ENCODE results near the gene ERMP1. TPM values are rescaled to one million over a fixed set of nuclear protein-coding genes. Genes with fewer than 3 reads are reported as not detected.

ERMP1 gene
- total RNA-seq, 2 experiments from 2014 or later, result 23.2 to 24.0 TPM

DNA sequence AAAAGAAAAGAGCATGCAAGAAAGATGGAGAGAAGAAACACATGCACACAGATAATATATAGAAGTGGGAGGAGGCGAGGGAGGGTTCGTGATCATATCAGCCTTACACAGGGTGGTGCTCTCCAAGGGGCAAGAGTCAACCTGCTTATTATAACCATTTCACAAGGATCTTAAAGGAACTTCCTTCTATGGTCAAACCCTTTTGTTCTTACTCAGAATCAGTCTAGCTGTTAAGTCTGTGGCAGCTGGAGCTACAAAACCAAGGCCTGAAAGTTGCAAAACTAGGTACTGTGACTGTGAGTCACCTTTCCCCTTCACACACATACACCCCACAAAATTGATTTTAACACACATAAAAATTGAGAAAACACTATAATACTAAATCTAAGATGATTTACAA, 18.5 kb upstream of the ERMP1 start:
- peak; percentile 66 for DNase-seq
- H3K9me3 Mint-ChIP-seq, result no peaks in the 10 kb centered on the region
- ChIA-PET POLR2A (interaction anchor here (0.6 to 1.3 kb wide), 5 partner anchors 17 to 1105 kb away, joined by 3 to 6 read pairs (median 3); partner anchors contain the start of genes ERMP1 and PLGRKT), CTCF (interaction anchor here (1.0 to 2.8 kb wide), 5 partner anchors 10 to 155 kb away, joined by 3 to 32 read pairs (median 5); partner anchors contain the start of gene ERMP1)
- intact Hi-C loops (cut with micrococcal nuclease), result loop anchor here (1.0 to 10.0 kb wide), 7 partner anchors 10 to 867 kb away; partner anchors contain the start of gene JAK2
- no peak overlapping the region for H3K4me3 Mint-ChIP-seq
- no peaks in the 10 kb centered on the region for H3K36me3 Mint-ChIP-seq
- no peaks in the 10 kb centered on the region for H3K27me3 Mint-ChIP-seq
- H3K27ac Mint-ChIP-seq, result peak overlapping the region; percentile 70
- H3K4me1 Mint-ChIP-seq (ENCODE audit: low read depth), result peaks cover 46% of the 10 kb centered on the region

- H3K27ac Mint-ChIP-seq, result no peak overlapping the region
- no peaks in the 10 kb centered on the region for H3K27me3 Mint-ChIP-seq
- H3K4me3 Mint-ChIP-seq, result no peak overlapping the region
- no peaks in the 10 kb centered on the region for H3K36me3 Mint-ChIP-seq
- H3K9me3 Mint-ChIP-seq, result no peaks in the 10 kb centered on the region
- DNase-seq, result no peak
- intact Hi-C loops (cut with micrococcal nuclease), result loop anchor here (1.0 to 10.0 kb wide), 7 partner anchors 9 to 866 kb away; partner anchors contain the start of gene JAK2
- CTCF ChIA-PET, result interaction anchor here (2.2 to 2.8 kb wide), 2 partner anchors 9 to 19 kb away, joined by 10 to 32 read pairs; partner anchors contain the start of gene ERMP1
- peaks cover 51% of the 10 kb centered on the region for H3K4me1 Mint-ChIP-seq (ENCODE audit: low read depth)
- POLR2A ChIA-PET, result interaction anchor here (0.6 to 1.3 kb wide), 3 partner anchors 16 to 413 kb away, joined by 3 to 4 read pairs (median 3); partner anchors contain the start of gene PLGRKT
Observed at GRCh38 chr9:5850724-5851122, 17.8 kb upstream of the ERMP1 start.

- intact Hi-C loops (cut with micrococcal nuclease), result no loop called here
- ChIA-PET POLR2A (no interaction called here), CTCF (interaction anchor here (0.6 to 0.9 kb wide), 3 partner anchors 15 to 721 kb away, joined by 3 to 4 read pairs (median 3); partner anchors contain the start of gene ERMP1)
- H3K27ac Mint-ChIP-seq, result no peak overlapping the region
- no peaks in the 10 kb centered on the region for H3K27me3 Mint-ChIP-seq
- no peak for DNase-seq
- H3K36me3 Mint-ChIP-seq, result no peaks in the 10 kb centered on the region
- H3K4me1 Mint-ChIP-seq (ENCODE audit: low read depth), result peaks cover 59% of the 10 kb centered on the region
- no peaks in the 10 kb centered on the region for H3K9me3 Mint-ChIP-seq
- no peak overlapping the region for H3K4me3 Mint-ChIP-seq
Observed at GRCh38 chr9:5848372-5848882, 15.5 kb upstream of the ERMP1 start.

GRCh38 chr9:5846501-5846921, 13.6 kb upstream of the ERMP1 start:
- peaks cover 57% of the 10 kb centered on the region for H3K4me1 Mint-ChIP-seq (ENCODE audit: low read depth)
- ChIA-PET POLR2A (no interaction called here), CTCF (interaction anchor here (0.6 to 0.9 kb wide), 3 partner anchors 14 to 1479 kb away, joined by 3 to 4 read pairs (median 3); partner anchors contain the start of gene ERMP1)
- no peak overlapping the region for H3K4me3 Mint-ChIP-seq
- no peak overlapping the region for H3K27ac Mint-ChIP-seq
- intact Hi-C loops (cut with micrococcal nuclease), result no loop called here
- H3K9me3 Mint-ChIP-seq, result peaks cover 4% of the 10 kb centered on the region
- H3K27me3 Mint-ChIP-seq, result no peaks in the 10 kb centered on the region
- peaks cover 4% of the 10 kb centered on the region for H3K36me3 Mint-ChIP-seq
- DNase-seq, result no peak

DNA sequence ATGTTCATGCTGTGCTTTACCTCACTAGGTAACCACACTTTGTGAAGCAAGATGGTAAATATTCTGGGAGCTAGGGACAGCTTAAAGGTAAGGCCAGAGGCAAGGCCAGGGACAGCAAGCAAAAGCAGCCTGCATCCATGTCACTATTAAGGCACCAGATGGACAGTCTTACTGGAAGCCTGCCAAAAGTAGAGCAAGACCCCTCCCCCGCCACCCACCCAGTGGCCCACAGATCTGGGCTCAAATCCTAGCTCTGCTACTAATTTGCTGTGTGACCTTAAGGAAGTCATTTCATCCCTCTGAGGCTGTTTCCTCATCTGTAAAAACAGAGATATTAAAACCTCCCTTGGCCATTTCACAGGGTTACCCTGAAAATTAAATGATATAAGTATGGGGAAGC, 13.2 kb upstream of the ERMP1 start:
- intact Hi-C loops (cut with micrococcal nuclease), result no loop called here
- peak overlapping the region; percentile 19 for H3K27ac Mint-ChIP-seq
- no peak for DNase-seq
- no peaks in the 10 kb centered on the region for H3K27me3 Mint-ChIP-seq
- peaks cover 4% of the 10 kb centered on the region for H3K36me3 Mint-ChIP-seq
- POLR2A ChIA-PET, result interaction anchor here (0.5 kb wide), 1 partner anchor 15 kb away, joined by 4 read pairs; no protein-coding TSS in a partner anchor
- peaks cover 57% of the 10 kb centered on the region for H3K4me1 Mint-ChIP-seq (ENCODE audit: low read depth)
- CTCF ChIA-PET, result interaction anchor here (0.6 to 0.9 kb wide), 3 partner anchors 13 to 1479 kb away, joined by 3 to 4 read pairs (median 3); partner anchors contain the start of gene ERMP1
- H3K9me3 Mint-ChIP-seq, result peaks cover 4% of the 10 kb centered on the region
- no peak overlapping the region for H3K4me3 Mint-ChIP-seq

DNA sequence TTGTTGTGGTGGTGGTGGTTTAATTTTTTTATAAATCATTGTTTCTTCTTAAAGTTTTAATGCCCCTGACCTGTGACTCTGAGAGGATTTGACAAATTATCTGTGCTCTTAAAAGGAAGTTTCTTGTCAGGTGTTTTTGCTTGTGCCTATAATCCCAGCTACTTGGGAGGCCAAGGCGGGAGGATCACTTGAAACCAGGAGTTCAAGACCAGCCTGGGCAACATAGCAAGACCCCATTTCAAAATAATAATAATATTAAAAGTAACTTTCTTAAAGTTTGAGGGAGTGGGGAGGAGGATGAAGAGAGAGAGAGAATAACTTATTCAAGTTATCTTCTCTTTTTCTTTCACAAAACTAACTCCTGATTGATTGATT, 12.2 kb upstream of the ERMP1 start:
- Mint-ChIP-seq H3K27me3 (no peaks in the 10 kb centered on the region), H3K36me3 (peaks cover 4% of the 10 kb centered on the region), H3K4me3 (peak overlapping the region; percentile 46), H3K27ac (peak overlapping the region; percentile 82), H3K9me3 (peaks cover 4% of the 10 kb centered on the region), H3K4me1 (ENCODE audit: low read depth) (peaks cover 51% of the 10 kb centered on the region)
- ChIA-PET POLR2A (interaction anchor here (0.7 to 1.0 kb wide), 2 partner anchors 13 to 1012 kb away, joined by 4 to 6 read pairs; no protein-coding TSS in a partner anchor), CTCF (interaction anchor here (4.8 kb wide), 1 partner anchor 12 kb away, joined by 55 read pairs; the partner anchor contains the start of gene ERMP1)
- DNase-seq, result no peak
- intact Hi-C loops (cut with micrococcal nuclease), result loop anchor here (2.0 kb wide), 1 partner anchor 76 kb away; no protein-coding TSS in a partner anchor

DNA sequence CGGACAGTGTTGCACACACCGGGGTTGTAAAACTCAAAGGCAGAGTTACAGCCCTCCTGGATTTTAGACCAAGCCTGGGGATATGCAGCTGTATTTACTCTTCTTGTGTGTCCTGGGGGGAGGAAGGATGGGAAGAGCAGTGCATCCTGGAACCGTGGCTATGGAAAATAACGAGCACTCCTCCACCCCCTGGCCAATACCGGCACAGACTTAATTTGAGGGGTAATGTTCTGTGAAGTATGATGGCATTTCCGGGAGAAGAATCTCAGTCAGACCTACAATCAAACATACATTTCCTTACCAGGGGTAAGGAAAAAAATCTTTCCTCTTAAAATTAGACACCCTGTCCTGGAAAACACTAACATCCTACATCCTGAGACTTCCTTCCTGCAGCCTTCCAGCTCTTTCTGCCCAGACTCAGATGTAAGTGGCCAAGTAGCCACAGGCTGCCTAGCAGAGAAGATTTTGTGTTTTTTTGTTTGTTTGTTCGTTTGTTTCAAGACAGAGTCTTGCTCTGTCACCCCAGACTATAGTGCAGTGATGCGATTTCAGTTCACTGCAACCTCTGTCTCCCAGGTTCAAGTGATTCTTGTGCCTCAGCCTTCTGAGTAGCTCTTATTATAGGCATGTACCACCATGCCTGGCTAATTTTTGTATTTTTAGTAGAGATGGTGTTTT, 11.0 kb upstream of the ERMP1 start:
- intact Hi-C loops (cut with micrococcal nuclease), result loop anchor here (2.0 to 5.0 kb wide), 3 partner anchors 75 to 838 kb away; a partner anchor contains a TSS
- Mint-ChIP-seq H3K27me3 (no peaks in the 10 kb centered on the region), H3K4me1 (ENCODE audit: low read depth) (peaks cover 63% of the 10 kb centered on the region), H3K36me3 (peaks cover 4% of the 10 kb centered on the region), H3K27ac (peak overlapping the region; percentile 82), H3K4me3 (peak overlapping the region; percentile 46), H3K9me3 (peaks cover 4% of the 10 kb centered on the region)
- ChIA-PET CTCF (interaction anchor here (4.8 kb wide), 1 partner anchor 11 kb away, joined by 55 read pairs; the partner anchor contains the start of gene ERMP1), POLR2A (no interaction called here)
- DNase-seq, result no peak

- H3K9me3 Mint-ChIP-seq, result peaks cover 4% of the 10 kb centered on the region
- peaks cover 4% of the 10 kb centered on the region for H3K36me3 Mint-ChIP-seq
- H3K4me1 Mint-ChIP-seq (ENCODE audit: low read depth), result peaks cover 65% of the 10 kb centered on the region
- H3K4me3 Mint-ChIP-seq, result no peak overlapping the region
- H3K27ac Mint-ChIP-seq, result peak overlapping the region; percentile 82
- ChIA-PET POLR2A (interaction anchor here (1.9 kb wide), 1 partner anchor 11 kb away, joined by 13 read pairs; the partner anchor contains the start of gene ERMP1), CTCF (interaction anchor here (4.8 kb wide), 1 partner anchor 10 kb away, joined by 55 read pairs; the partner anchor contains the start of gene ERMP1)
- no peak for DNase-seq
- no peaks in the 10 kb centered on the region for H3K27me3 Mint-ChIP-seq
- intact Hi-C loops (cut with micrococcal nuclease), result loop anchor here (1.0 to 5.0 kb wide), 3 partner anchors 10 to 839 kb away; partner anchors contain the start of gene ERMP1
Observed at GRCh38 chr9:5842929-5843793, 10.2 kb upstream of the ERMP1 start.

DNA sequence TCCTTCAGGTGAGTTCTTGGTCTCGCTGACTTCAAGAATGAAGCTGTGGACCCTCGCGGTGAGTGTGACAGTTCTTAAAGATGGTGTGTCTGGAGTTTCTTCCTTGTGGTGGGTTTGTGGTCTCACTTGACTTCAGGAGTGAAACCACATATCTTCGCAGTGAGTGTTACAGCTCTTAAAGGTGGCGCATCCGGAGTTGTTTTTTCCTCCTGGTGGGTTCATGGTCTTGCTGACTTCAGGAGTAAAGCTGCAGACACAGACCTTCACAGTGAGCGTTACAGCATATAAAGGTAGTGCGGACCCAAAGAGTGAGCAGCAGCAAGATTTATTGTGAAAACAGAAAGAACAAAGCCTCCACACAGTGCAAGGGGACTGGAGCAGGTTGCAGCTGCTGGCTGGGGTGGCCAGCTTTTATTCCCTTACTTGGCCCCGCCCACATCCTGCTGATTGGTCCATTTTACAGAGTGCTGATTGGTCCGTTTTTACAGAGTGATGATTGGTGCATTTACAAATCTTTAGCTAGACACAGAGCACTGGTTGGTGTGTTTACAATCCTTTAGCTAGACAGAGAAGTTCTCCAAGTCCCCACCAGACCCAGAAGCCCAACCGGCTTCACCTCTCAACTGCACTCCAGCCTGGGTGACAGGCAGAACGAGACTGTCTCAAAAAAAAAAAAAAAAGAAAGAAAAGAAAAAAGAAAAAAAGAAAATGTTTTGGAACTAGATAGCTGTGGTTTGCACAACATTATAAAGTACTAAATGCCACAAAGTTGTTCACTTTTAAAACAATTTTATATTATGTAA, 9.1 kb upstream of the ERMP1 start:
- ChIA-PET POLR2A (interaction anchor here (0.6 to 1.9 kb wide), 3 partner anchors 9 to 125 kb away, joined by 4 to 13 read pairs (median 8); partner anchors contain the start of gene ERMP1), CTCF (interaction anchor here (1.1 to 4.8 kb wide), 5 partner anchors 9 to 44 kb away, joined by 3 to 55 read pairs (median 7); partner anchors contain the start of gene ERMP1)
- peaks cover 4% of the 10 kb centered on the region for H3K36me3 Mint-ChIP-seq
- no peaks in the 10 kb centered on the region for H3K27me3 Mint-ChIP-seq
- intact Hi-C loops (cut with micrococcal nuclease), result loop anchor here (1.0 to 5.0 kb wide), 4 partner anchors 9 to 840 kb away; partner anchors contain the start of gene ERMP1
- peak overlapping the region; percentile 67 for H3K4me3 Mint-ChIP-seq
- H3K27ac Mint-ChIP-seq, result peak overlapping the region; percentile 80
- peak; percentile 77 for DNase-seq
- peaks cover 4% of the 10 kb centered on the region for H3K9me3 Mint-ChIP-seq
- peaks cover 65% of the 10 kb centered on the region for H3K4me1 Mint-ChIP-seq (ENCODE audit: low read depth)

DNA sequence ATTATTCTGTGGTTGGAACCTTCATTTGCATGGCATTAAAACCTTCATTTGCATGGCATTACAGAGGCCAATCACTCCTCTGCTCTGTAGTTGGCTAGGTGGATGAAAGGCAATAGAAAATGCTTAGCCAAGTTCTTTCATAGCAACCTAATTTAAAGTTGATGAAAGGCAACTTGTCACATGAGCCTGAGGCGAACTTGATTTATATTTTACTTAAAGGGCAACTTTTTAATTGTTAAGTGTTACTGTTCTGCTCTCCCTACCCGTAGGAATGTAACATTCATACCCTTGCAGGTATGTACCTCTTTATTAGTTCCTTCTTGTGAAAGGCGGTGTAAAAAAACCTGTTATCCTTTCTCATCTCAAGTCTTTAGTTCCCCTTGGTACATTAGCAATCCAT, 7.9 kb upstream of the ERMP1 start:
- Mint-ChIP-seq H3K27me3 (no peaks in the 10 kb centered on the region), H3K36me3 (peaks cover 4% of the 10 kb centered on the region), H3K4me3 (no peak overlapping the region), H3K27ac (no peak overlapping the region), H3K4me1 (ENCODE audit: low read depth) (peaks cover 63% of the 10 kb centered on the region), H3K9me3 (peaks cover 4% of the 10 kb centered on the region)
- CTCF ChIA-PET, result interaction anchor here (0.8 to 4.8 kb wide), 5 partner anchors 8 to 183 kb away, joined by 3 to 55 read pairs (median 7); partner anchors contain the start of gene ERMP1
- DNase-seq, result no peak
- POLR2A ChIA-PET, result interaction anchor here (1.9 kb wide), 1 partner anchor 8 kb away, joined by 13 read pairs; the partner anchor contains the start of gene ERMP1
- intact Hi-C loops (cut with micrococcal nuclease), result loop anchor here (1.0 to 5.0 kb wide), 3 partner anchors 11 to 842 kb away; a partner anchor contains a TSS

Measured in activated CD4-positive, alpha-beta memory T cell treated with anti-CD3 and anti-CD28 coated beads for 36 hours (primary cell).